ENCODE results near the gene MOSPD2.

Gene MOSPD2

DNA sequence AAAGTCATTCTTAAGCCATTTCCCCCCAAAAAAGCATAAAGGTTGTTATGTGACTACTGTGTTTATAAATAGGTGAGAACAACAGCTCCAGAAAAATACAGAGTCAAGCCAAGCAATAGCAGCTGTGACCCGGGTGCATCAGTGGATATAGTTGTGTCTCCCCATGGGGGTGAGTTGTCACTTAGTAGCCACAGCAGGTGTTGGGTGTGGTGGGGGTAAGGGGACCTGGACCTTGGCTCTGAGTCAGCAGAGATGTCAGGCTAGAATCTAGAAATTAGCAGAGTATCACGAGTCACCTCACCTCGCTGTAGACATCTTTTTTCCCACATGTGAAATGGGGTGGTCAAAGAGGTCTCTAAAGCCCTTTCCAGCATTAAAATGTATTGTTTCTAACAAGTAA is 42.4 kb downstream of the MOSPD2 start:
- no peak for DNase-seq (ENCODE audit: low read depth, low spot score)

DNA sequence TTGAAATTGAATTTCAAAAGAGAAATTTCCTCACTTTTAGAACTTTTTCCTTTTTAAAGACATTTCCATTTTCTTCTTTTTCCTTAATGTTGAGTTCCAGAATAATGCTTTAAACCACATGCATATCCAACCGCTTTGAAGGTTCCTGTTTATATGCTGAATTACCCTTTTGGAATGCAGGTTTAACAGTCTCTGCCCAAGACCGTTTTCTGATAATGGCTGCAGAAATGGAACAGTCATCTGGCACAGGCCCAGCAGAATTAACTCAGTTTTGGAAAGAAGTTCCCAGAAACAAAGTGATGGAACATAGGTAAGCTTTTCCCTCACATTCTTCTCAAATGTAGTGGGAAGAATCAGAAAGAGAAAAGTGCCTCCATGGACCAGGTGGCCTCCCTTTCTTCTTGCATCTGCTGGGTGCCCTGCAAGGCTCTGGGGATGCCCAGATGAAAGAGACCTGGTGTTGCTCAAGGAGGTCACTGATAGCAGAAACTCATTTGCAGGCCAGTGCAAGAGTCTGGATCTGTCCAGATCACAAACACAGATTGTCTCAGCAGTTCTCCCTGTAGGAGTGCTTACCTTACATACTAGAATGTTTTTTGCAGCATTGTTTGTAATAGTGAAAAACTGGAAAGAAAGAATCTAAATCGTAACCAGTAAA is 42.9 kb downstream of the MOSPD2 start:
- DNase-seq (ENCODE audit: low read depth, low spot score), result no peak

DNA sequence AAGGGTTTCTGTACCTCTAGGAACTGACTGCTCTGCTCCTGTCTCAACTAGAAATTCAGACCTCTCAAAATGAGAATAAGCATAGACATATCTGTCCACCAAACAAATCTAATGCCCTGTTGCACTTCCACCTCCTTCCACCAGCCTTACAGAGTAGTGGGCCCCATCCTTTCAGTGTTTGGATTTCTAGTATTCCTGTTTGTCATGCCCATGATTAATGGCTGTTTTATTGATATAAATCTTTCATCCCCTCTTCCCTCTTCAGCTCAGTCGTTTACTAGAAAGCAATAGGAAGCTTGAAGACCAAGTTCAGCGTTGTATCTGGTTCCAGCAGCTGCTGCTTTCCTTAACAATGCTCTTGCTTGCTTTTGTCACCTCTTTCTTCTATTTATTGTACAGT is 46.2 kb downstream of the MOSPD2 start:
- no peak for DNase-seq (ENCODE audit: low read depth, low spot score)

DNA sequence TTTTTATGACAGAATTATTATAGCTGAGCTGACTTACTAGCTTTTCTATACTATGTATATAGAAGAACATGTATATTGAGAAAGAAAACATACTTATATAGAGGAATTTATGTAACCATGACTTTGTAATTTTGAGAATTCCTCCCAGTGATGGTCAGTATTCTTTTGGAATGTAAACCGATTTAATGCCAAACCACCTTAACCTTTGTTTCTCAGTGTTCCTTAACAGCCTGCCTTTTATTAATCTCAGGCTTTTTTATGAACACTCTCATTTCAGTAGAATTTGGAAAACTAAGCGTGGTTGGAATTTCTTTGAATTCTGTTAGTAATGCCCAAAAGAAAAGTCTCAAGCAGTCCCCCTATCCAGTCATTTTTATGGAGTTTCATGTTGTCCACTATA is 47.0 kb downstream of the MOSPD2 start:
- no peak for DNase-seq (ENCODE audit: low read depth, low spot score)

DNA sequence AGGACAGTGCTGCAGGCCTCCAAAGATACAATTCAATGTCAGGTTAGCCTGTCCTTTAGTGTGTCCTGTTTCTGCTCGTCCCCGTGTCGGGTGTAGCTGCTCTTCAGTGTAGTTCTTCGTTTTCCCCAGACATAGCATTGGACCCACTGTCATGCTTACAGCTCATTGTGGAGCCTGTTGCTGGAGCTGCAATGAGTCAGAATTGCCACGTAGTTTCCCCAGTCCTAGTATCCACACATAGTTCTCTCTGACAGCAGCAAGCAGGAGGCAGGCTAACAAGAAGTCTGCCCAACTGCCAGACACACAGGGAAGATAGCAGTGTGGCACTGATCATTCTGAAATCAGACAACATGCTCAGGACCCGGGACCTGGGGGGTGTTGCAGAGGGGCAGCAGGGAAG is 49.2 kb downstream of the MOSPD2 start:
- DNase-seq (ENCODE audit: low read depth, low spot score), result peak; percentile 59

GRCh38 chrX:14923761-14924160 is 50.5 kb downstream of the MOSPD2 start:
- no peak for DNase-seq (ENCODE audit: low read depth, low spot score)

GRCh38 chrX:14926471-14926870 is 53.2 kb downstream of the MOSPD2 start:
- no peak for DNase-seq (ENCODE audit: low read depth, low spot score)

DNA sequence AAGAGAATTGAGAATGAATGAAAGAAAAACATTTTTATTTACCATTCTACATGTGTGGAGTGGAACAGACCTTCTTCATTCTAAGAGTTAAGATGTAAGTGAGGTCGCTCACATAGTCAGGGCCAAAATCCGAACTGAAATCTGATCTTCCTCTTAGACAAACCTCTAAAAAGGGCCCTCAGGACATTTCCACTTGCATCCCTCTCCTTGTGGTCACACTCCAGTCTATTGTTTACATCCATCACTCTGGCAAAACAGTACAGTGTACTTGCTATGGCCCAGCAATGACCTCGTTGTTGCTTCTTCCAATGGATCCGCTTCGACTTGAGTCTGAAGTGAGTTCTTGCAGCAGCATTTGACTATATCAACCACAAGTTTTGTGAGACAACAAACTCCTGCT is 54.2 kb downstream of the MOSPD2 start:
- DNase-seq (ENCODE audit: low read depth, low spot score), result peak; percentile 49

GRCh38 chrX:14930663-14931062 is 57.4 kb downstream of the MOSPD2 start:
- DNase-seq (ENCODE audit: low read depth, low spot score), result no peak

DNA sequence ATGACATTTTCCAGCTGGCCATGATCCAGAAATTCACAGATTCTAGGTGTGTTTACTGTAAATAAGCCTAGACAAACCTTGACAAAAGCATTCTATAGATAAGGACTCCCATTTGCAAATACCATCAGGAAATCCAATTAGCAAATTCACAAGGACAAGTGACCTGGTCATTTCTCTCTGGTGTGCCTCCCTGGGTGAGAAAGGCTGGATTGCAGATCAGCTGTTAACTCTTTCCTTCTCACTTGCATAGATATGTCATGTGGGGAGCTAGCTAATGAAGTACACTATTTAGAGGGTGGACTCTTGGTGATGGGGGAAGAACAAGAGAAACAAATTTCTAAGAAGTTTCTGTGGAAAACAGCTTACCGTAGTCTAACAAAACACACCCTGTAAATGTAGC is 58.9 kb downstream of the MOSPD2 start:
- DNase-seq (ENCODE audit: low read depth, low spot score), result peak; percentile 51

DNA sequence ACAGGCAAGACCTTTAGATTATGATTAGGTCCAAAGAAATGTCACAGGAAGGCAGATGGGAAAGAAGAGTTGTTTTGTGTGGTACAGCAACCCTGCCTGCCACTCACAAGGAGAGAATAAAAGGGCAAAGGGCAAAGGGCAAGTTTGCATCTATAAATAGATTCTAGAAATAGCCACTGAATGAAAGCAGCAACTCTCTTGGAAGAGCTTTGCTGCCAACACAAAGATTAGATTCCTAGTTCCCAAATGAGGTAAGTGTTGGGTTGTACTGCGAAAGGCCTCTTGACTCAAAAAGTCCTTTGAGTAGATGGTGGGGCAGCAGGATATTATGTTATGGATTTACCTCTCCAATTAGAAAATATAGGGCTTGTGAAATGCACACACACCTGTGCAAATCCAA is 61.2 kb downstream of the MOSPD2 start:
- DNase-seq (ENCODE audit: low read depth, low spot score), result no peak

DNA sequence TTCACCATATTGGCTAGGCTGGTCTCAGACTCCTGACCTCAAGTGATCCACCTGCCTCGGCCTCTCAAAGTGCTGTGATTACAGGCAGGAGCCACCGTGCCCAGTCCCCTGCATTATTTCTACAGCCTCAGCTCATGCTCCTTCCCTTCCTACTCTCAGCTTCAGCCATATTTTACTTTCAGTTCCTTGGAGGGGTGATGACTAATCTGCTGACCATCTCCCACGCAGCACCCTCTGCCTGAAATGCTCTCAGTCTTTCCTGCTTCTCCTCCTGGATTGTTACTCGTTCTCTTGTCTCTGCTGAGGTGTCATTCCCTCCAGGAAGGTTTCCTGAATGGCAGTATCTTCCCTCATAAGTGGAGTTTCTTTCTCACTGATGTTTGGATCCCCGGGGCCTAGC is 63.3 kb downstream of the MOSPD2 start:
- DNase-seq (ENCODE audit: low read depth, low spot score), result no peak

DNA sequence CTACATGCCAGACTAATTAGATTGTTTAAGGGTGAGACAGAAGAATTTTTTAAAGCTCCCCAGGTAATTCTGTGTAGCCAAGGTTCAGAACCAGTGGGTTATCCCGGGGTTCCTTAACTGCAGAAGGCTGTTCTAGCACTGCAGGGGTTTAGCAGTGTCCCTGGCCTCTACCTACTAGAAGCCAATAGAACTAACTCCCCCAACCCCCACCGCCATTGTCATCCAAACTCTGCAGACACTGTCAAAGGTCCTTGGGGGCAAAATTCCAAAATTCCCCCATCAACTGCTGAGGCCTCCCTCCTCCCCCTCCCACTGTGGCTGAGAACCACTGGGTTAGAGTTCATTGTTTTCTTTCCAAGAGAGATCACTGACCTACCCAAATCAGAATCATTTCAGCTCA is 66.4 kb downstream of the MOSPD2 start:
- DNase-seq (ENCODE audit: low read depth, low spot score), result peak; percentile 93

DNA sequence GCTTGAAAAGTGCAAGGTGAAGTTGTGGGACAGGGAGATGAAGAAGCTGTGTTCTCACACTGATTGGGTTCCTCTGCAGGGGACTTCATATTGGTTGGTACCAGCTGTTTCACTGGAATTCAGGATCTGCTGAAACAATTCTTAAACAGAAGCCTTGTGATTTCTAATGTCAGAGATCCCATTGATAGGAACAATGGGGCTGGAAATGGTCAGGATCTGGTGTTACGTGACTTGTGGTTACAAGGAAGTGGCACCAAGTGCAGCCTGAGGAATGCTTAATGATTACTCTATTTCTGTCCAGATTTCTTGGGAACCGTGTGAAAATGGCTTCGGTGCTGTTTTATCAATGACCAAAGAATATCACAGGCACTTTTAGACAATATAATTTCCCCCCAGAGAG is 68.1 kb downstream of the MOSPD2 start:
- no peak for DNase-seq (ENCODE audit: low read depth, low spot score)

DNA sequence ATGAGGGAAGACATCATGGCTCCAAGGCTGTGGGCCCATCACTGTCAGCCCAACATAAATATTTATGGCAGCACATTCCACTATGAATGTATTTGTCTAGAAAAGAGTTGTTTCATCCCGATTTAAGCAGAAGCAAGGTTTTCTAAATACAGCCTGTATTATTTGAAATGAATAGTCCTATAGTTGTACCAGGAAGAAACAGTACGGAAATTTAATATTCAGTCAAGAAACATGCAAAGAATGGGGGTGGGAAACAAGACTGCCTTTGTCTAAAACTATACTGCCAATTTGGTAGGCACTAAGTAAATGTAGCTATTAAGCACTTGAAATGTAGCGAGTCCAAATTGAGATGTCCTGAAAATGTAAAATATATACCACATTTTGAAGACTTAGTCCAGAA is 69.1 kb downstream of the MOSPD2 start:
- no peak for DNase-seq (ENCODE audit: low read depth, low spot score)

DNA sequence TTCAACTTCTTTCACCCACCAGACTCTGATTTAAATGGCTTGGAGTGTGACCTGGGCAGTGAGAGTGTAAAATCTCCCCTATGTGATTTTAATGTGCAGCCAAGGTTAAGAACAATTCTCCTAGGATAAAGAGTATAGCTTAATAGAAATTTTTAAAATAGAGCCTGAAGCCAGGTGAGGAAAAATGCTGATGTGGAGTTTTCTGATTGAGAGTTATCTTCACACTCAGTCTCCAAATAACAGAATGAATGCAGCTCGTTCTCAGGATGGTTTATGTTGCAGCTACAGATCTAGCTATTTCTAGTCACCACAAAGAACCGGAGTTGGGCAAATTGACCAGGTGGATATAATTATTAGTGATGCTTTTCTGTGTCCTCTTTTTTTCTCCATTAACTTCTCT is 70.7 kb downstream of the MOSPD2 start:
- no peak for DNase-seq (ENCODE audit: low read depth, low spot score)

GRCh38 chrX:14946606-14947155 is 73.5 kb downstream of the MOSPD2 start:
- DNase-seq (ENCODE audit: low read depth, low spot score), result no peak

DNA sequence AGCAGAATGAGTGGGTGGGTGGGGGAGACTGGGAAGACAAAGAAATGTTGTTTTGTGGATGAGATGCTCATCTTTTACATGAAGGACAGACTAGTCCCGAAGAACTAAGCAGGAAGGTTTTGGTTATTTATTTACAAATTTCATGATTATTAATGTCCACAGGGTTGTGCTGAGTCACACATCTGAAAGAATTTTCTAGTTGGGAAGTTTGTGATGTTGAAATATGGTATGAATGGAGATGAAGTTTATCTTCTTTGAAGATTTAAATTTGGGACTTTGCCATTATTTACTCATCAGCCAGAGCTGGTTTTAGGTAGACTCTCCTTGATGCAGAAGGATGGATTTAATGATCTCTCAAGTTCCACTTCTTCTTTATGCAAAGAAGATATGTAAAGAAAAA is 75.5 kb downstream of the MOSPD2 start:
- DNase-seq (ENCODE audit: low read depth, low spot score), result no peak

DNA sequence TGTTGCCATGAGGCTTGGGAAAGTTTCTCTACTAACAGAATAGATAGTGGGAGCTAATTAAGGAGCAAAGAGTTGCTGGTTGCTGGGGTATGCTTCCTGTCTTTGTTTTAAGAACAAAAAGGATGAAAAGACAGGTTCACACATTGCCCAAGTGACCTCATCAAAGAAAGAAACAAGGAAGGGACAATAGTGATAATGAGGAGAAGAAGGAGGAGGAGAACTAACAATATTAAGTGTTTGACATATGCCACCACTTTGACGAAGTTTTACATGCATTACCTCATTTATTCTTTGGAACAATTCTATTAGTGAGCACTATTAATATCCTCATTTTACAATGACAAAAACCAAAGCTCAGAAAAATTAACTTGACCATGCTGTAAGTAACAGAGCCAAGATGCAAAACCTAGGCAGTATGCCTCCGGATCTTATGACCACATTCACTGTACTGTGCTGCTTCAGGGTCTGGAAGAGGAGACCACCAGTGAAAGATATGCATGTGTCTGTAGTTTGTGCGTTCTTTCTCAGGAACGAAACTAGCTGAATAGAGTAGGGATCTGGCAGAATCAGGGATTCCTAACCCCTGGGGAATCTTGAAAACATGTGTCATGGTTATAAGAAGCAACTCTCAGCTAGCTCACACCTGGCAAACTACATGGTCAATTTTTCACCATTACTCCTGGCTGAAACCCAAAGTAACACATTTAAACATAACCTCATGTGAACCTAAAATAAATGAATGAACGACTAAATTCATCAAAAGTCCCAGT is 83.8 kb downstream of the MOSPD2 start:
- DNase-seq (ENCODE audit: low read depth, low spot score), result no peak

- DNase-seq (ENCODE audit: low read depth, low spot score), result peak; percentile 3
These were observed 90.4 kb downstream of the MOSPD2 start for GRCh38 chrX:14963447-14964236.

GRCh38 chrX:14964500-14964899 is 91.3 kb downstream of the MOSPD2 start:
- DNase-seq (ENCODE audit: low read depth, low spot score), result no peak
